Gastroesophageal sphincter (tissue), 3 donors: ENCODE results near the gene ITGAE.

ENCODE experiments used
- CTCF ChIP-seq, 4 experiments: fragments of 200-600 bp in 2 of 4; fragments of 450-650 bp in 2 of 4; sonication (generic) in 1 of 4; IDR thresholded peaks; one replicate each; pipeline ENCODE4 v1.5.1; 2017 to 2019; ENCODE audit warnings: antibody characterized with exemption in 4 of 4, mild to moderate bottlenecking in 2 of 4, moderate library complexity in 2 of 4
- POLR2A ChIP-seq, 2 donors: fragments of 450-650 bp; IDR thresholded peaks; one replicate each; pipeline ENCODE4 v1.6.1; 2017; ENCODE audit warnings: antibody characterized with exemption in 2 of 2, mild to moderate bottlenecking in 2 of 2, moderate library complexity in 1 of 2

GRCh38 chr17:3708366-3708765, 92.6 kb downstream of the ITGAE start:
- no peak for TF ChIP-seq CTCF (IDR thresholded peaks at IDR 0.05)
- TF ChIP-seq POLR2A (IDR thresholded peaks at IDR 0.05), result no peak
